SK-N-SH (cell line): ENCODE measurements around the gene CDK9. TPM values are rescaled to one million over a fixed set of nuclear protein-coding genes. Genes with fewer than 3 reads are reported as not detected.

Experiments used
- CTCF ChIA-PET: fragments of 300-600, 350-600 bp; formaldehyde crosslinking; extraction: SDS; loops from one replicate; lab custom pipeline; 2021; lab: Yijun Ruan, JAX
- POLR2A ChIA-PET: fragments of 350-600 bp; sonication (Branson Sonifier 250); formaldehyde crosslinking; extraction: SDS; loops from one replicate; lab custom pipeline; 2020; ENCODE audit warnings: antibody characterized with exemption, inconsistent platforms; lab: Yijun Ruan, JAX
- DNase-seq: peaks from one replicate; pipeline ENCODE4 v3.0.0; 2012
- H2AFZ ChIP-seq: fragments of 200-600 bp; sonication (generic); 2 replicates; pipeline ENCODE4 v1.8.1; 2016; ENCODE audit warnings: antibody characterized with exemption, mild to moderate bottlenecking, low read depth
- H3F3A ChIP-seq: fragments of 200-600 bp; sonication (generic); replicated peaks from 2 replicates; pipeline ENCODE3; 2016; ENCODE audit warnings: antibody characterized with exemption, mild to moderate bottlenecking; ENCODE audit not compliant: insufficient read depth
- H3K27ac ChIP-seq, 2 experiments: fragments of 200-500 bp in 1 of 2; fragments of 200-600 bp in 1 of 2; sonication (Bioruptor generic) in 1 of 2; sonication (generic), shearing (Covaris generic) in 1 of 2; 2 replicates each; pipeline versions ENCODE4 v1.5.1 to v1.6.1; 2014 to 2016; ENCODE audit warnings: low read depth in 2 of 2, inconsistent platforms in 1 of 2, low read length in 1 of 2, mild to moderate bottlenecking in 1 of 2, mixed read lengths in 1 of 2
- H3K27me3 ChIP-seq: fragments of 200-600 bp; sonication (generic), shearing (Covaris generic); 2 replicates; pipeline ENCODE4 v1.6.1; 2016; ENCODE audit warnings: mixed run types; ENCODE audit not compliant: insufficient read depth
- H3K36me3 ChIP-seq, 2 experiments: fragments of 200-500 bp in 1 of 2; fragments of 200-600 bp in 1 of 2; sonication (Bioruptor generic) in 1 of 2; sonication (generic) in 1 of 2; replicated peaks in 1 of 2; 2 replicates each; pipeline versions ENCODE3 to v1.5.1; 2014 to 2016; ENCODE audit warnings: low read length in 1 of 2, mild to moderate bottlenecking in 1 of 2; ENCODE audit not compliant: insufficient read depth in 2 of 2, control insufficient read depth in 1 of 2
- H3K4me1 ChIP-seq, 2 experiments: fragments of 200-500 bp in 1 of 2; fragments of 200-600 bp in 1 of 2; sonication (Bioruptor generic) in 1 of 2; sonication (generic), shearing (Covaris generic) in 1 of 2; 2 replicates each; pipeline versions ENCODE4 v1.5.1 to v1.6.1; 2014 to 2016; ENCODE audit warnings: low read depth in 1 of 2, low read length in 1 of 2, mixed run types in 1 of 2; ENCODE audit not compliant: insufficient read depth in 2 of 2, control insufficient read depth in 1 of 2
- H3K4me2 ChIP-seq: fragments of 200-600 bp; sonication (generic), shearing (Covaris generic); 2 replicates; pipeline ENCODE4 v1.6.1; 2017; ENCODE audit warnings: mixed run types
- H3K4me3 ChIP-seq, 2 experiments: fragments of 200-500 bp in 1 of 2; fragments of 200-600 bp in 1 of 2; sonication (Bioruptor generic) in 1 of 2; sonication (generic), shearing (Covaris generic) in 1 of 2; 2 replicates each; pipeline versions ENCODE4 v1.5.1 to v1.8.1; 2014 to 2016; ENCODE audit warnings: low read depth in 2 of 2, inconsistent platforms in 1 of 2, low read length in 1 of 2, mild to moderate bottlenecking in 1 of 2, mixed read lengths in 1 of 2, moderate library complexity in 1 of 2
- H3K79me2 ChIP-seq: fragments of 200-600 bp; sonication (generic); 2 replicates; pipeline ENCODE4 v1.8.1; 2017; ENCODE audit warnings: mild to moderate bottlenecking; ENCODE audit not compliant: insufficient read depth
- H3K9ac ChIP-seq: fragments of 200-600 bp; sonication (generic); 2 replicates; pipeline ENCODE4 v1.6.1; 2017; ENCODE audit warnings: mixed run types
- H3K9me2 ChIP-seq: fragments of 200-600 bp; sonication (generic); 2 replicates; pipeline ENCODE4 v1.6.1; 2017; ENCODE audit warnings: mixed run types
- H3K9me3 ChIP-seq: fragments of 200-600 bp; sonication (generic); 2 replicates; pipeline ENCODE4 v1.6.1; 2017; ENCODE audit warnings: mixed run types, mild to moderate bottlenecking, moderate library complexity
- H4K20me1 ChIP-seq: fragments of 200-600 bp; sonication (generic); 2 replicates; pipeline ENCODE4 v1.6.1; 2017; ENCODE audit warnings: mild to moderate bottlenecking, mixed run types; ENCODE audit not compliant: insufficient read depth
- ELF1 ChIP-seq: IDR thresholded peaks from 2 replicates; pipeline ENCODE4 v1.4.0; 2012
- EZH2phosphoT487 ChIP-seq: fragments of 200-600 bp; sonication (generic); IDR thresholded peaks from 2 replicates; pipeline ENCODE4 v1.6.1; 2017; ENCODE audit warnings: low read depth, mixed run types, mild to moderate bottlenecking, antibody characterized with exemption, moderate library complexity, borderline replicate concordance
- GABPA ChIP-seq: IDR thresholded peaks from 2 replicates; pipeline ENCODE4 v1.4.0; 2012; ENCODE audit warnings: low read depth, mild to moderate bottlenecking
- GATA2 ChIP-seq: sonication (generic); formaldehyde crosslinking; IDR thresholded peaks from 2 replicates; pipeline ENCODE4 v1.5.0; 2020; ENCODE audit warnings: mild to moderate bottlenecking, missing genetic modification reagents
- JUND ChIP-seq: IDR thresholded peaks from 2 replicates; pipeline ENCODE4 v1.4.0; 2012
- MAX ChIP-seq: IDR thresholded peaks from 2 replicates; pipeline ENCODE4 v1.4.0; 2012; ENCODE audit warnings: low read depth
- MXI1 ChIP-seq: IDR thresholded peaks from 2 replicates; pipeline ENCODE4 v1.6.1; 2012; ENCODE audit warnings: mild to moderate bottlenecking, low read depth, low read length, improper control_type of control experiment
- RCOR1 ChIP-seq: fragments of 150-350 bp; IDR thresholded peaks from 2 replicates; pipeline ENCODE4 v1.6.1; 2017; ENCODE audit warnings: antibody characterized with exemption, low read length
- RXRA ChIP-seq: IDR thresholded peaks from 2 replicates; pipeline ENCODE4 v1.4.0; 2012; ENCODE audit warnings: low read depth, mild to moderate bottlenecking, borderline replicate concordance
- USF2 ChIP-seq: fragments of 150-350 bp; IDR thresholded peaks from 2 replicates; pipeline ENCODE4 v1.6.1; 2017; ENCODE audit warnings: antibody characterized with exemption, low read length, low read depth, borderline replicate concordance
- YY1 ChIP-seq: IDR thresholded peaks from 2 replicates; pipeline ENCODE4 v1.4.0; 2012; ENCODE audit warnings: low read depth, mild to moderate bottlenecking
- WGBS: methylation state at CpG from one replicate; pipeline ENCODE4 v1.1.6; 2017; ENCODE audit warnings: low lambda C conversion rate; 5-methylcytosine and 5-hydroxymethylcytosine counted together
- polyA plus RNA-seq, 3 experiments: library from polyadenylated mRNA; depleted of rRNA; stranded (reverse); fragments of >200 nt; gene quantifications; 2 replicates each; pipeline ENCODE4 v1.2.3, GENCODE V29; 2012
- TF ChIP-seq, protein P1 (sequence below): IDR thresholded peaks from 2 replicates; pipeline ENCODE4 v1.6.1; 2012; ENCODE audit warnings: mild to moderate bottlenecking, low read depth, low read length, moderate library complexity

Gene CDK9
- polyA plus RNA-seq, 1 of the 3 experiments (the other 2 are of a cell fraction) = 82.7 TPM

- TF ChIP-seq, protein P1, sequence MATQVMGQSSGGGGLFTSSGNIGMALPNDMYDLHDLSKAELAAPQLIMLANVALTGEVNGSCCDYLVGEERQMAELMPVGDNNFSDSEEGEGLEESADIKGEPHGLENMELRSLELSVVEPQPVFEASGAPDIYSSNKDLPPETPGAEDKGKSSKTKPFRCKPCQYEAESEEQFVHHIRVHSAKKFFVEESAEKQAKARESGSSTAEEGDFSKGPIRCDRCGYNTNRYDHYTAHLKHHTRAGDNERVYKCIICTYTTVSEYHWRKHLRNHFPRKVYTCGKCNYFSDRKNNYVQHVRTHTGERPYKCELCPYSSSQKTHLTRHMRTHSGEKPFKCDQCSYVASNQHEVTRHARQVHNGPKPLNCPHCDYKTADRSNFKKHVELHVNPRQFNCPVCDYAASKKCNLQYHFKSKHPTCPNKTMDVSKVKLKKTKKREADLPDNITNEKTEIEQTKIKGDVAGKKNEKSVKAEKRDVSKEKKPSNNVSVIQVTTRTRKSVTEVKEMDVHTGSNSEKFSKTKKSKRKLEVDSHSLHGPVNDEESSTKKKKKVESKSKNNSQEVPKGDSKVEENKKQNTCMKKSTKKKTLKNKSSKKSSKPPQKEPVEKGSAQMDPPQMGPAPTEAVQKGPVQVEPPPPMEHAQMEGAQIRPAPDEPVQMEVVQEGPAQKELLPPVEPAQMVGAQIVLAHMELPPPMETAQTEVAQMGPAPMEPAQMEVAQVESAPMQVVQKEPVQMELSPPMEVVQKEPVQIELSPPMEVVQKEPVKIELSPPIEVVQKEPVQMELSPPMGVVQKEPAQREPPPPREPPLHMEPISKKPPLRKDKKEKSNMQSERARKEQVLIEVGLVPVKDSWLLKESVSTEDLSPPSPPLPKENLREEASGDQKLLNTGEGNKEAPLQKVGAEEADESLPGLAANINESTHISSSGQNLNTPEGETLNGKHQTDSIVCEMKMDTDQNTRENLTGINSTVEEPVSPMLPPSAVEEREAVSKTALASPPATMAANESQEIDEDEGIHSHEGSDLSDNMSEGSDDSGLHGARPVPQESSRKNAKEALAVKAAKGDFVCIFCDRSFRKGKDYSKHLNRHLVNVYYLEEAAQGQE = no peak
- TF ChIP-seq RXRA = no peak
- TF ChIP-seq, all 33 proteins: peak for 0
Measured at GRCh38 chr9:127769101-127769500, 16.7 kb upstream of the CDK9 start (continued).

- Histone ChIP-seq H3K9me2 (no peaks in the 10 kb centered on the region), H3K36me3 (no peaks in the 10 kb centered on the region), H3K4me1 (peaks cover 0 to 17% of the 10 kb centered on the region in 2 experiments; a peak in 1 of 4 replicates), H3K27me3 (no peaks in the 10 kb centered on the region), H4K20me1 (no peaks in the 10 kb centered on the region), H3F3A (no peaks in the 10 kb centered on the region), H3K79me2 (no peaks in the 10 kb centered on the region), H3K4me3 (no peak overlapping the region), H3K9ac (no peak overlapping the region), H3K4me2 (no peak overlapping the region), H3K9me3 (no peaks in the 10 kb centered on the region), H2AFZ (no peak overlapping the region), H3K27ac (no peak overlapping the region)
- TF ChIP-seq ELF1 = no peak
- no peak for TF ChIP-seq GATA2 (CRISPR knock-in tag)
- no peak for TF ChIP-seq RCOR1
- no peak for TF ChIP-seq JUND
- no peak for TF ChIP-seq USF2
- no peak for TF ChIP-seq MAX
- no peak for TF ChIP-seq YY1
- TF ChIP-seq EZH2phosphoT487 = no peak
- TF ChIP-seq, protein P1 = no peak
- TF ChIP-seq GABPA = no peak
- TF ChIP-seq MXI1 = no peak
- DNase-seq = no peak
- CTCF ChIA-PET = interaction anchor here (1.0 to 7.4 kb wide), 5 partner anchors 15 to 100 kb away, joined by 4 to 36 read pairs (median 8); partner anchors contain the start of gene TOR2A
- POLR2A ChIA-PET = interaction anchor here (1.0 to 1.6 kb wide), 2 partner anchors 16 to 160 kb away, joined by 3 to 7 read pairs; partner anchors contain the start of gene PIP5KL1
- 96% methylated on average over 4 of the region's 4 CpGs for WGBS
Measured at GRCh38 chr9:127769929-127770582, 15.8 kb upstream of the CDK9 start.
